C1 segment of cervical spinal cord (tissue), 14 donors: Measurements from ENCODE around the gene BMP7.
A peak's percentile ranks its signal among the peaks of the same experiment; 100 is the strongest.
"Not testable (repeated sequence)": the region's sequence is repeated elsewhere in the genome, so short reads cannot be mapped to it uniquely, and the experiment has no call there.

Source experiments
- DNase-seq, 14 donors: peaks; one replicate each; lab custom pipeline; 2025; lab: John Stamatoyannopoulos, UW

Gene BMP7

GRCh38 chr20:57251344-57251743, 15.1 kb downstream of the BMP7 start:
- no peak for DNase-seq

GRCh38 chr20:57250607-57251343, 15.7 kb downstream of the BMP7 start:
- no peak for DNase-seq

- DNase-seq, result no peak
These were observed 16.7 kb downstream of the BMP7 start for GRCh38 chr20:57249772-57250171.

- no peak for DNase-seq
These were observed 17.4 kb downstream of the BMP7 start for GRCh38 chr20:57249073-57249472.

- DNase-seq, result no peak
These were observed 18.2 kb downstream of the BMP7 start for GRCh38 chr20:57248132-57248797.

GRCh38 chr20:57247292-57247965, 19.0 kb downstream of the BMP7 start:
- DNase-seq, result no peak

GRCh38 chr20:57245997-57246396, 20.4 kb downstream of the BMP7 start:
- DNase-seq, result no peak

GRCh38 chr20:57244627-57245214, 21.7 kb downstream of the BMP7 start:
- DNase-seq, result no peak

- peak in 2 of 14 donors; percentile 7 to 31 for DNase-seq
These were observed 22.2 kb downstream of the BMP7 start for GRCh38 chr20:57244221-57244585.

GRCh38 chr20:57243480-57244220, 22.8 kb downstream of the BMP7 start:
- no peak for DNase-seq

GRCh38 chr20:57242414-57242813, 24.0 kb downstream of the BMP7 start:
- no peak for DNase-seq

GRCh38 chr20:57241363-57241991, 25.0 kb downstream of the BMP7 start:
- DNase-seq, result peak in 8 of 14 donors; percentile 42 to 74 (median 52)

- peak in 2 of 14 donors; percentile 63 to 74 for DNase-seq
These were observed 25.7 kb downstream of the BMP7 start for GRCh38 chr20:57240581-57241362.

GRCh38 chr20:57239725-57240124, 26.7 kb downstream of the BMP7 start:
- DNase-seq, result not testable (repeated sequence)

- DNase-seq, result not testable (repeated sequence)
These were observed 27.1 kb downstream of the BMP7 start for GRCh38 chr20:57239324-57239723.

- no peak for DNase-seq
These were observed 28.4 kb downstream of the BMP7 start for GRCh38 chr20:57238089-57238488.

- DNase-seq, result no peak
These were observed 28.9 kb downstream of the BMP7 start for GRCh38 chr20:57237585-57237953.

GRCh38 chr20:57236813-57237584, 29.4 kb downstream of the BMP7 start:
- no peak for DNase-seq

- DNase-seq, result no peak
These were observed 31.7 kb downstream of the BMP7 start for GRCh38 chr20:57234556-57235251.
